GM23338 (cell line): Measurements from ENCODE around the gene CYP24A1. TPM values are rescaled to one million over a fixed set of nuclear protein-coding genes. Genes with fewer than 3 reads are reported as not detected.
A peak's percentile ranks its signal among the peaks of the same experiment; 100 is the strongest.

ENCODE experiments used
- ATAC-seq: fragments of 200-7000 bp; cut with Tn5 transposase; 3 replicates; pipeline ENCODE4 v1.9.1; 2020
- DNase-seq: peaks from one replicate; pipeline ENCODE4 v3.0.0-alpha.2; 2015; ENCODE audit warnings: low spot score
- H2AFZ ChIP-seq: fragments of 200-600 bp; sonication (generic); 2 replicates; pipeline ENCODE4 v1.8.0; 2016; ENCODE audit warnings: antibody characterized with exemption, mild to moderate bottlenecking, moderate library complexity
- H3F3A ChIP-seq: fragments of 200-600 bp; sonication (generic); replicated peaks from 2 replicates; pipeline ENCODE4 v1.8.0; 2017; ENCODE audit warnings: antibody characterized with exemption, mixed run types, low read depth
- H3K27ac ChIP-seq: fragments of 200-600 bp; sonication (generic); 2 replicates; pipeline ENCODE4 v1.6.1; 2016; ENCODE audit warnings: low read depth
- H3K27me3 ChIP-seq: fragments of 200-600 bp; sonication (generic); 2 replicates; pipeline ENCODE4 v1.8.0; 2016; ENCODE audit warnings: mild to moderate bottlenecking, mixed run types, moderate library complexity; ENCODE audit not compliant: insufficient read depth
- H3K36me3 ChIP-seq: fragments of 200-600 bp; sonication (generic); 2 replicates; pipeline ENCODE4 v1.8.0; 2016; ENCODE audit warnings: mild to moderate bottlenecking; ENCODE audit not compliant: insufficient read depth
- H3K4me1 ChIP-seq: fragments of 200-600 bp; sonication (generic); 2 replicates; pipeline ENCODE4 v1.8.0; 2016; ENCODE audit warnings: mild to moderate bottlenecking, moderate library complexity; ENCODE audit not compliant: insufficient read depth
- H3K4me2 ChIP-seq: fragments of 200-600 bp; sonication (generic); 2 replicates; pipeline ENCODE4 v1.7.1; 2017; ENCODE audit warnings: mixed run types
- H3K4me3 ChIP-seq: fragments of 200-600 bp; sonication (generic); 2 replicates; pipeline ENCODE4 v1.6.1; 2016; ENCODE audit warnings: mixed run types
- H3K79me2 ChIP-seq: fragments of 200-600 bp; sonication (generic); replicated peaks from 2 replicates; pipeline ENCODE4 v1.8.0; 2017; ENCODE audit warnings: mild to moderate bottlenecking; ENCODE audit not compliant: insufficient read depth
- H3K9me2 ChIP-seq: fragments of 200-600 bp; sonication (generic); 2 replicates; pipeline ENCODE4 v1.8.0; 2017; ENCODE audit not compliant: insufficient read depth
- H4K20me1 ChIP-seq: fragments of 200-600 bp; sonication (generic); replicated peaks from 2 replicates; pipeline ENCODE4 v1.8.0; 2017; ENCODE audit warnings: mild to moderate bottlenecking; ENCODE audit not compliant: insufficient read depth
- H3K27ac Mint-ChIP-seq: 2 replicates; pipeline ENCODE4 v1.8.0; 2020; ENCODE audit warnings: inconsistent platforms, mild to moderate bottlenecking, moderate library complexity, mixed read lengths
- H3K27me3 Mint-ChIP-seq: 3 replicates; pipeline ENCODE4 v1.8.0; 2022; ENCODE audit warnings: low read depth, mild to moderate bottlenecking, moderate library complexity, mixed read lengths, inconsistent platforms; ENCODE audit not compliant: insufficient read depth, poor library complexity
- H3K36me3 Mint-ChIP-seq: 3 replicates; pipeline ENCODE4 v1.8.0; 2021; ENCODE audit warnings: low read depth, mild to moderate bottlenecking, inconsistent platforms, moderate library complexity, mixed read lengths
- H3K4me1 Mint-ChIP-seq: 3 replicates; pipeline ENCODE4 v1.8.0; 2020; ENCODE audit warnings: mild to moderate bottlenecking, inconsistent platforms, mixed read lengths
- H3K4me3 Mint-ChIP-seq: 3 replicates; pipeline ENCODE4 v1.8.0; 2021; ENCODE audit warnings: moderate library complexity, mild to moderate bottlenecking, inconsistent platforms, mixed read lengths
- H3K9me3 Mint-ChIP-seq: 3 replicates; pipeline ENCODE4 v1.8.0; 2020; ENCODE audit warnings: moderate library complexity, mild to moderate bottlenecking, inconsistent platforms, mixed read lengths
- JUNB ChIP-seq: IDR thresholded peaks from one replicate; pipeline ENCODE4 v1.6.1; 2016; ENCODE audit warnings: antibody characterized with exemption; ENCODE audit not compliant: unreplicated experiment
- NANOG ChIP-seq: IDR thresholded peaks from 2 replicates; pipeline ENCODE4 v1.6.1; 2016; ENCODE audit warnings: antibody characterized with exemption, borderline replicate concordance
- REST ChIP-seq: IDR thresholded peaks from one replicate; pipeline ENCODE4 v1.6.1; 2018; ENCODE audit warnings: antibody characterized with exemption; ENCODE audit not compliant: unreplicated experiment
- STAT1 ChIP-seq: IDR thresholded peaks from one replicate; pipeline ENCODE4 v1.6.1; 2016; ENCODE audit warnings: antibody characterized with exemption; ENCODE audit not compliant: unreplicated experiment
- ZNF462 ChIP-seq: fragments of 250-450 bp; sonication (Bioruptor Pico); IDR thresholded peaks from 2 replicates; pipeline ENCODE4 v1.5.0; 2020; ENCODE audit warnings: mild to moderate bottlenecking, moderate library complexity
- polyA plus RNA-seq: library from polyadenylated mRNA; unstranded; fragments of >200 nt; fragmentation: Nextera tagmentation; extraction: Ambion mirVana; gene quantifications from 2 replicates; pipeline ENCODE4 v1.2.1, GENCODE V29; 2016
- total RNA-seq: library from RNA; depleted of rRNA; stranded (reverse); fragments of >200 nt; shearing (Covaris generic); gene quantifications from 2 replicates; pipeline ENCODE4 v1.2.3, GENCODE V29; 2014
- TF ChIP-seq, protein P1 (sequence below), 2 experiments: fragments of 200-600 bp in 1 of 2; sonication (generic) in 1 of 2; conservative IDR thresholded peaks; 2 replicates each; pipeline versions ENCODE4 v1.5.1 to v1.6.1; 2016 to 2017; ENCODE audit warnings: antibody characterized with exemption in 2 of 2, low read depth in 2 of 2, mild to moderate bottlenecking in 2 of 2, moderate library complexity in 1 of 2

Gene CYP24A1
- total and polyA plus RNA-seq, 2 experiments from 2014 or later: 0.10 TPM; not detected in 1

- TF ChIP-seq ZNF462 (CRISPR knock-in tag): no peak
- no peak for TF ChIP-seq STAT1
- TF ChIP-seq REST: no peak
- no peak for TF ChIP-seq NANOG
Observed at GRCh38 chr20:54221353-54221752, 47.6 kb upstream of the CYP24A1 start (continued).

- Histone ChIP-seq H3F3A (no peaks in the 10 kb centered on the region), H3K79me2 (peaks cover 16% of the 10 kb centered on the region; the same call in 1 of the 2 replicates), H3K9me2 (no peaks in the 10 kb centered on the region), H3K36me3 (peaks cover 15% of the 10 kb centered on the region; the same call in 1 of the 2 replicates), H4K20me1 (peaks cover 7% of the 10 kb centered on the region; the same call in 1 of the 2 replicates), H3K27me3 (no peaks in the 10 kb centered on the region), H3K27ac (no peak overlapping the region), H2AFZ (no peak overlapping the region), H3K4me2 (no peak overlapping the region), H3K4me1 (peaks cover 26% of the 10 kb centered on the region), H3K4me3 (no peak overlapping the region)
- Mint-ChIP-seq H3K27me3 (peaks cover 5% of the 10 kb centered on the region), H3K27ac (no peak overlapping the region), H3K4me3 (no peak overlapping the region), H3K4me1 (peaks cover 49% of the 10 kb centered on the region), H3K9me3 (no peaks in the 10 kb centered on the region), H3K36me3 (peaks cover 25% of the 10 kb centered on the region)
- ATAC-seq: 0 out of 3 replicates have a peak, but pooled peaks have one; percentile 17
- TF ChIP-seq, protein P1, sequence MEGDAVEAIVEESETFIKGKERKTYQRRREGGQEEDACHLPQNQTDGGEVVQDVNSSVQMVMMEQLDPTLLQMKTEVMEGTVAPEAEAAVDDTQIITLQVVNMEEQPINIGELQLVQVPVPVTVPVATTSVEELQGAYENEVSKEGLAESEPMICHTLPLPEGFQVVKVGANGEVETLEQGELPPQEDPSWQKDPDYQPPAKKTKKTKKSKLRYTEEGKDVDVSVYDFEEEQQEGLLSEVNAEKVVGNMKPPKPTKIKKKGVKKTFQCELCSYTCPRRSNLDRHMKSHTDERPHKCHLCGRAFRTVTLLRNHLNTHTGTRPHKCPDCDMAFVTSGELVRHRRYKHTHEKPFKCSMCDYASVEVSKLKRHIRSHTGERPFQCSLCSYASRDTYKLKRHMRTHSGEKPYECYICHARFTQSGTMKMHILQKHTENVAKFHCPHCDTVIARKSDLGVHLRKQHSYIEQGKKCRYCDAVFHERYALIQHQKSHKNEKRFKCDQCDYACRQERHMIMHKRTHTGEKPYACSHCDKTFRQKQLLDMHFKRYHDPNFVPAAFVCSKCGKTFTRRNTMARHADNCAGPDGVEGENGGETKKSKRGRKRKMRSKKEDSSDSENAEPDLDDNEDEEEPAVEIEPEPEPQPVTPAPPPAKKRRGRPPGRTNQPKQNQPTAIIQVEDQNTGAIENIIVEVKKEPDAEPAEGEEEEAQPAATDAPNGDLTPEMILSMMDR (conservative IDR thresholded peaks at IDR 0.05; ENCODE audit: low read depth in 2 of 2): peak in 1 of 2 experiments; percentile 12; a peak in 1 of 4 replicates
- TF ChIP-seq JUNB: no peak
- no peak for DNase-seq
Observed at GRCh38 chr20:54220722-54221121, 46.9 kb upstream of the CYP24A1 start.
